Measurements from ENCODE around the gene LPIN3. TPM values are rescaled to one million over a fixed set of nuclear protein-coding genes. Genes with fewer than 3 reads are reported as not detected.

Gene LPIN3
- total RNA-seq, 2 experiments from 2014 or later, result 1.9 to 2.4 TPM

GRCh38 chr20:41371371-41371770 is 30.8 kb downstream of the LPIN3 start:
- no peak overlapping the region for H3K4me3 Mint-ChIP-seq
- intact Hi-C loops (cut with DNase I, micrococcal nuclease), result no loop called here
- Histone ChIP-seq H3K9me3 (ENCODE audit: control insufficient read depth in 1 of 2, insufficient read depth in 1 of 2, low read length in 2 of 2) (peaks cover 6 to 24% of the 10 kb centered on the region in 2 experiments), H3K4me1 (ENCODE audit: insufficient read depth, low read length) (no peaks in the 10 kb centered on the region), H3K36me3 (ENCODE audit: insufficient read depth, low read length) (no peaks in the 10 kb centered on the region), H3K27ac (ENCODE audit: low read depth in 1 of 2, low read length in 2 of 2) (no peak overlapping the region), H3K27me3 (ENCODE audit: control insufficient read depth in 1 of 2, insufficient read depth in 2 of 2, low read length in 2 of 2) (peaks cover 17 to 39% of the 10 kb centered on the region in 2 experiments), H3K4me3 (ENCODE audit: low read length) (no peak overlapping the region)
- peaks cover 8% of the 10 kb centered on the region for H3K4me1 Mint-ChIP-seq (ENCODE audit: low read depth)
- CTCF ChIA-PET, result no interaction called here
- POLR2A ChIA-PET, result no interaction called here
- no peak overlapping the region for H3K27ac Mint-ChIP-seq
- ATAC-seq (ENCODE audit: poor library complexity), result no peak
- H3K9me3 Mint-ChIP-seq, result peaks cover 5% of the 10 kb centered on the region
- no peak for DNase-seq
- H3K27me3 Mint-ChIP-seq, result peaks cover 50% of the 10 kb centered on the region
- no peaks in the 10 kb centered on the region for H3K36me3 Mint-ChIP-seq (ENCODE audit: low read depth)
- TF ChIP-seq, protein P1, sequence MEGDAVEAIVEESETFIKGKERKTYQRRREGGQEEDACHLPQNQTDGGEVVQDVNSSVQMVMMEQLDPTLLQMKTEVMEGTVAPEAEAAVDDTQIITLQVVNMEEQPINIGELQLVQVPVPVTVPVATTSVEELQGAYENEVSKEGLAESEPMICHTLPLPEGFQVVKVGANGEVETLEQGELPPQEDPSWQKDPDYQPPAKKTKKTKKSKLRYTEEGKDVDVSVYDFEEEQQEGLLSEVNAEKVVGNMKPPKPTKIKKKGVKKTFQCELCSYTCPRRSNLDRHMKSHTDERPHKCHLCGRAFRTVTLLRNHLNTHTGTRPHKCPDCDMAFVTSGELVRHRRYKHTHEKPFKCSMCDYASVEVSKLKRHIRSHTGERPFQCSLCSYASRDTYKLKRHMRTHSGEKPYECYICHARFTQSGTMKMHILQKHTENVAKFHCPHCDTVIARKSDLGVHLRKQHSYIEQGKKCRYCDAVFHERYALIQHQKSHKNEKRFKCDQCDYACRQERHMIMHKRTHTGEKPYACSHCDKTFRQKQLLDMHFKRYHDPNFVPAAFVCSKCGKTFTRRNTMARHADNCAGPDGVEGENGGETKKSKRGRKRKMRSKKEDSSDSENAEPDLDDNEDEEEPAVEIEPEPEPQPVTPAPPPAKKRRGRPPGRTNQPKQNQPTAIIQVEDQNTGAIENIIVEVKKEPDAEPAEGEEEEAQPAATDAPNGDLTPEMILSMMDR (IDR thresholded peaks at IDR 0.05), result no peak

DNA sequence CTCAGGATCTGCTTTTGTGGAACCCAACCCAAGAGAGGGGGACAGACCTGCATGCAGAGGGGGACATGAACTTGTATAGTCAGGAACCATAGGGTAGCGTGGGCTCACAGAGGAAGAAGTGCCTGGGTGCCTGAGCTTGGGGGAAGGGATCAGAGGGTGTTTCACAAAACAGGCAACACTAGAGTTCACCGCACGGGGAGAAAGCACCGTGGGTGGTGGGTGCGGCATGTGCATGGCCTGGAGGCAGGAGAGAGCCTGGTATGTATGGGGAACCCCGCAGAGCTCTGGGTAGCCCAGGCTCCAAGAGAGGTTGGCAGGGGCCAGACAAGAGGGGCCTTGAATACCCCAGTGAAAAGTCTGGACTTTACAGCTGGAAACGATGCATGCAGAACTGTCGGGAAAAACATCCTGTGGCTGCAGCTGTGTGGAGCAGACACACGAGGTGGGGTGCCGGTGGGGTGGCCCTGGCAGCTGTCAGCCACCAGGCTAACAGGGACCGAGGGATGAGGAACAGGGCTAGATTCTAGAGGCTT is 32.7 kb downstream of the LPIN3 start:
- Histone ChIP-seq H3K27me3 (ENCODE audit: control insufficient read depth in 1 of 2, insufficient read depth in 2 of 2, low read length in 2 of 2) (peaks cover 11 to 31% of the 10 kb centered on the region in 2 experiments), H3K36me3 (ENCODE audit: insufficient read depth, low read length) (no peaks in the 10 kb centered on the region), H3K27ac (ENCODE audit: low read depth in 1 of 2, low read length in 2 of 2) (no peak overlapping the region), H3K4me3 (ENCODE audit: low read length) (no peak overlapping the region), H3K9me3 (ENCODE audit: control insufficient read depth in 1 of 2, insufficient read depth in 1 of 2, low read length in 2 of 2) (peaks cover 6 to 29% of the 10 kb centered on the region in 2 experiments), H3K4me1 (ENCODE audit: insufficient read depth, low read length) (no peaks in the 10 kb centered on the region)
- Mint-ChIP-seq H3K27me3 (peaks cover 48% of the 10 kb centered on the region), H3K4me1 (ENCODE audit: low read depth) (no peaks in the 10 kb centered on the region), H3K36me3 (ENCODE audit: low read depth) (no peaks in the 10 kb centered on the region), H3K9me3 (peaks cover 5% of the 10 kb centered on the region), H3K4me3 (no peak overlapping the region), H3K27ac (no peak overlapping the region)
- POLR2A ChIA-PET, result interaction anchor here (0.6 kb wide), 1 partner anchor 216 kb away, joined by 4 read pairs; no protein-coding TSS in a partner anchor
- no peak for DNase-seq
- intact Hi-C loops (cut with DNase I, micrococcal nuclease), result no loop called here
- CTCF ChIA-PET, result no interaction called here
- TF ChIP-seq, protein P1 (IDR thresholded peaks at IDR 0.05), result no peak
- ATAC-seq (ENCODE audit: poor library complexity), result no peak

GRCh38 chr20:41373931-41374920 is 33.6 kb downstream of the LPIN3 start:
- DNase-seq (no peak), ATAC-seq (ENCODE audit: poor library complexity) (no peak)
- no peaks in the 10 kb centered on the region for H3K4me1 Mint-ChIP-seq (ENCODE audit: low read depth)
- TF ChIP-seq, protein P1 (IDR thresholded peaks at IDR 0.05), result no peak
- intact Hi-C loops (cut with DNase I, micrococcal nuclease), result no loop called here
- Histone ChIP-seq H3K36me3 (ENCODE audit: insufficient read depth, low read length) (no peaks in the 10 kb centered on the region), H3K4me1 (ENCODE audit: insufficient read depth, low read length) (no peaks in the 10 kb centered on the region), H3K27ac (ENCODE audit: low read depth in 1 of 2, low read length in 2 of 2) (no peak overlapping the region), H3K9me3 (ENCODE audit: control insufficient read depth in 1 of 2, insufficient read depth in 1 of 2, low read length in 2 of 2) (peaks cover 6 to 29% of the 10 kb centered on the region in 2 experiments), H3K4me3 (ENCODE audit: low read length) (no peak overlapping the region), H3K27me3 (ENCODE audit: control insufficient read depth in 1 of 2, insufficient read depth in 2 of 2, low read length in 2 of 2) (peaks cover 11 to 28% of the 10 kb centered on the region in 2 experiments)
- ChIA-PET POLR2A (no interaction called here), CTCF (no interaction called here)
- H3K27ac Mint-ChIP-seq, result no peak overlapping the region
- H3K4me3 Mint-ChIP-seq, result no peak overlapping the region
- H3K36me3 Mint-ChIP-seq (ENCODE audit: low read depth), result no peaks in the 10 kb centered on the region
- peaks cover 46% of the 10 kb centered on the region for H3K27me3 Mint-ChIP-seq
- H3K9me3 Mint-ChIP-seq, result peaks cover 5% of the 10 kb centered on the region
